Endodermal cell (in vitro differentiated cells): ENCODE measurements around the gene TMEM26. TPM values are rescaled to one million over a fixed set of nuclear protein-coding genes. Genes with fewer than 3 reads are reported as not detected.

ENCODE experiments used
- DNase-seq: peaks from one replicate; pipeline ENCODE4 v3.0.0-alpha.2; 2017
- H3K27ac ChIP-seq: 2 replicates; pipeline ENCODE4 v1.5.1; 2013; ENCODE audit warnings: mild to moderate bottlenecking, low read depth, low read length, moderate library complexity
- H3K27me3 ChIP-seq: 2 replicates; pipeline ENCODE4 v1.6.1; 2013; ENCODE audit warnings: mild to moderate bottlenecking, low read length, moderate library complexity; ENCODE audit not compliant: insufficient read depth, control insufficient read depth, poor library complexity, severe bottlenecking
- H3K36me3 ChIP-seq: 2 replicates; pipeline ENCODE4 v1.7.0; 2013; ENCODE audit warnings: mild to moderate bottlenecking, low read length, moderate library complexity; ENCODE audit not compliant: control insufficient read depth, insufficient read depth
- H3K4me1 ChIP-seq: one replicate; pipeline ENCODE4 v1.7.0; 2013; ENCODE audit warnings: low read length; ENCODE audit not compliant: control insufficient read depth, insufficient read depth
- H3K4me3 ChIP-seq: 2 replicates; pipeline ENCODE4 v1.5.1; 2013; ENCODE audit warnings: mild to moderate bottlenecking, low read length, moderate library complexity
- H3K9ac ChIP-seq: 2 replicates; pipeline ENCODE4 v1.6.1; 2013; ENCODE audit warnings: mild to moderate bottlenecking, low read length, moderate library complexity; ENCODE audit not compliant: poor library complexity, severe bottlenecking; ENCODE audit errors: extremely low read depth
- H3K9me3 ChIP-seq: 2 replicates; pipeline ENCODE4 v1.6.1; 2013; ENCODE audit warnings: mild to moderate bottlenecking, low read length, moderate library complexity; ENCODE audit not compliant: control insufficient read depth
- H3K27ac Mint-ChIP-seq: 2 replicates; pipeline ENCODE4 v1.8.0; 2020; ENCODE audit warnings: mixed read lengths
- H3K27me3 Mint-ChIP-seq: 2 replicates; pipeline ENCODE4 v1.8.0; 2021; ENCODE audit warnings: mild to moderate bottlenecking, mixed read lengths; ENCODE audit not compliant: insufficient read depth
- H3K36me3 Mint-ChIP-seq: 2 replicates; pipeline ENCODE4 v1.8.0; 2020; ENCODE audit warnings: low read depth, mixed read lengths
- H3K4me1 Mint-ChIP-seq: 2 replicates; pipeline ENCODE4 v1.8.0; 2020; ENCODE audit warnings: mixed read lengths
- H3K4me3 Mint-ChIP-seq: 2 replicates; pipeline ENCODE4 v1.8.0; 2020; ENCODE audit warnings: mild to moderate bottlenecking, moderate library complexity, mixed read lengths
- H3K9me3 Mint-ChIP-seq: 2 replicates; pipeline ENCODE4 v1.8.0; 2020; ENCODE audit warnings: mild to moderate bottlenecking, mixed read lengths
- WGBS, 2 experiments: methylation state at CpG; one replicate each; pipeline versions ENCODE4 v1.1.5 to v1.1.7; 2013; ENCODE audit warnings: missing lambda C conversion rate in 2 of 2, mixed read lengths in 1 of 2; ENCODE audit not compliant: insufficient coverage in 1 of 2, insufficient read length in 1 of 2; 5-methylcytosine and 5-hydroxymethylcytosine counted together
- total RNA-seq, 2 donors: library from RNA; stranded (reverse); fragmentation: NEBNext Ultra II Directional in 1 of 2; extraction: Animal tissue kit (Norgen Biotek cat#: 25700) in 1 of 2; gene quantifications; 2 replicates in 1 of 2; 3 replicates in 1 of 2; pipeline ENCODE4 v1.2.1, GENCODE V29; 2021
- TF ChIP-seq, protein P1 (sequence below): fragments of 200-600 bp; sonication (generic); conservative IDR thresholded peaks from 2 replicates; pipeline ENCODE4 v1.5.0; 2021; ENCODE audit warnings: antibody characterized with exemption, mild to moderate bottlenecking

The TMEM26 gene
- total RNA-seq, 2 donors from 2014 or later = 0.13 TPM

DNA sequence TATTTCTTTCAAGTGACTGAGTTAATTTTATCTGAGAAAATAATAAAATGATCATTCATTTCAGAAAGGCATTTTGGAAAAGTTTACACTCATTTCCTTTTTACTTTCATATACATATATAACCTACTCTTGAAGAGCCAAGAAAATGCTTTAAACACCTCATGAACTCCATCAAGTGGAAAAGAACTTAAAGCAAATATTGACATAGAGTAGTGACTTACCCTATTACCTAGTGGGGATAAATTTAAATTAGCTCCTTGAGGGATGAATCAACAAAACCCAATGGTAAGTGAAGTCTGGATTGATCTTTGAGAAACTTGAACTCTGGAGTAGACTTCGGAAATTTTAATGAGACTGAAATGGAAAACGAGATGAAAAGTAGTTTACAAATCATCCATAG lies 88.6 kb downstream of the TMEM26 start:
- Histone ChIP-seq H3K4me3 (no peak overlapping the region), H3K9ac (no peak overlapping the region), H3K4me1 (no peaks in the 10 kb centered on the region), H3K9me3 (no peaks in the 10 kb centered on the region), H3K36me3 (no peaks in the 10 kb centered on the region), H3K27ac (no peak overlapping the region), H3K27me3 (no peaks in the 10 kb centered on the region)
- TF ChIP-seq, protein P1, sequence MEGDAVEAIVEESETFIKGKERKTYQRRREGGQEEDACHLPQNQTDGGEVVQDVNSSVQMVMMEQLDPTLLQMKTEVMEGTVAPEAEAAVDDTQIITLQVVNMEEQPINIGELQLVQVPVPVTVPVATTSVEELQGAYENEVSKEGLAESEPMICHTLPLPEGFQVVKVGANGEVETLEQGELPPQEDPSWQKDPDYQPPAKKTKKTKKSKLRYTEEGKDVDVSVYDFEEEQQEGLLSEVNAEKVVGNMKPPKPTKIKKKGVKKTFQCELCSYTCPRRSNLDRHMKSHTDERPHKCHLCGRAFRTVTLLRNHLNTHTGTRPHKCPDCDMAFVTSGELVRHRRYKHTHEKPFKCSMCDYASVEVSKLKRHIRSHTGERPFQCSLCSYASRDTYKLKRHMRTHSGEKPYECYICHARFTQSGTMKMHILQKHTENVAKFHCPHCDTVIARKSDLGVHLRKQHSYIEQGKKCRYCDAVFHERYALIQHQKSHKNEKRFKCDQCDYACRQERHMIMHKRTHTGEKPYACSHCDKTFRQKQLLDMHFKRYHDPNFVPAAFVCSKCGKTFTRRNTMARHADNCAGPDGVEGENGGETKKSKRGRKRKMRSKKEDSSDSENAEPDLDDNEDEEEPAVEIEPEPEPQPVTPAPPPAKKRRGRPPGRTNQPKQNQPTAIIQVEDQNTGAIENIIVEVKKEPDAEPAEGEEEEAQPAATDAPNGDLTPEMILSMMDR = no peak
- DNase-seq = no peak
- H3K27ac Mint-ChIP-seq = no peak overlapping the region
- no peaks in the 10 kb centered on the region for H3K36me3 Mint-ChIP-seq
- no peaks in the 10 kb centered on the region for H3K27me3 Mint-ChIP-seq
- H3K9me3 Mint-ChIP-seq = no peaks in the 10 kb centered on the region
- no peak overlapping the region for H3K4me3 Mint-ChIP-seq
- WGBS, 2 experiments = 88 to 92% methylated on average over 1 to 2 of the region's 2 CpGs
- H3K4me1 Mint-ChIP-seq = no peaks in the 10 kb centered on the region

DNA sequence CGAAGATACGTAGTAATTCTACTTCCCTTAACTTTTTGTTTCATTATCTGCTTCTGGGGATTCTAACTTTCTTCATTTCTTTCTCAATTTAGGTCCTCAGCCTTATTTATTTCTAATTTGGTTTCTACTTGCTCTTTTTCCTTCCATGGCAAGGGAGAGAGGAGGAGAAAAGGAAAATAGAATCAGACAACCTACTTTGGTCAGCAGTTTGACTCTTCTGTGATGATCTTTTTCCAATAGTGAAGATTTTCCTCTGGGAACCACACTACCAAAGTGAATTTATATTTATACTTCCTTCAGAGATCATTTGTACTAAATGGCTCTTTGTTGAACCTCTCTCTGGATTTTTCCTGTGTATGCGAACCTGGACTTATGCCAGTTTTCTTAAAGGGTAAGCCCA lies 90.2 kb downstream of the TMEM26 start:
- H3K4me1 ChIP-seq = no peaks in the 10 kb centered on the region
- peaks cover 3% of the 10 kb centered on the region for H3K9me3 Mint-ChIP-seq
- no peak overlapping the region for H3K9ac ChIP-seq
- no peaks in the 10 kb centered on the region for H3K9me3 ChIP-seq
- no peak for DNase-seq
- no peak overlapping the region for H3K27ac ChIP-seq
- H3K36me3 Mint-ChIP-seq = no peaks in the 10 kb centered on the region
- H3K4me1 Mint-ChIP-seq = no peaks in the 10 kb centered on the region
- no peak overlapping the region for H3K4me3 ChIP-seq
- TF ChIP-seq, protein P1 = no peak
- H3K27ac Mint-ChIP-seq = no peak overlapping the region
- no peaks in the 10 kb centered on the region for H3K27me3 ChIP-seq
- H3K36me3 ChIP-seq = no peaks in the 10 kb centered on the region
- no peak overlapping the region for H3K4me3 Mint-ChIP-seq
- 90 to 100% methylated on average over 2 to 3 of the region's 3 CpGs for WGBS, 2 experiments
- H3K27me3 Mint-ChIP-seq = no peaks in the 10 kb centered on the region

DNA sequence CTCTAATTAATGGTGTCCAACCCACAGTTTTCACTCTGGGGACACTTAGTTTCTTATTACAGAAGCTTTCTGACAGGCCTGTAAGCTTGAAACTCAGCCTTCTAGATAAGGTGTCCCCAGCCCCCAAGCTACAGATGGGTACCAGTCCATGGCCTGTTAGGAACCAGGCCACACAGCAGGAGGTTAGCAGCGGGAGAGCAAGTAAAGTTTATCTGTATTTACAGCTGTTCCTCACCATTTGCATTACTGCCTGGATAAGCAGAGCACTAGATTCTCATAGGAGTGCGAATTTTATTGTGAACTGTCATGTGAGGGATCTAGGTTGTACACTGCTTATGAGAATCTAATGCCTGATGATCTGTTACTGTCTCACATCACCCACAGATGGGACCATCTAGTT lies 93.7 kb downstream of the TMEM26 start:
- no peaks in the 10 kb centered on the region for H3K27me3 Mint-ChIP-seq
- H3K4me3 ChIP-seq = no peak overlapping the region
- no peaks in the 10 kb centered on the region for H3K4me1 Mint-ChIP-seq
- no peaks in the 10 kb centered on the region for H3K9me3 ChIP-seq
- H3K27me3 ChIP-seq = no peaks in the 10 kb centered on the region
- TF ChIP-seq, protein P1 = no peak
- peaks cover 3% of the 10 kb centered on the region for H3K9me3 Mint-ChIP-seq
- H3K4me3 Mint-ChIP-seq = no peak overlapping the region
- H3K4me1 ChIP-seq = no peaks in the 10 kb centered on the region
- no peaks in the 10 kb centered on the region for H3K36me3 Mint-ChIP-seq
- H3K27ac Mint-ChIP-seq = no peak overlapping the region
- no peaks in the 10 kb centered on the region for H3K36me3 ChIP-seq
- H3K9ac ChIP-seq = no peak overlapping the region
- no peak overlapping the region for H3K27ac ChIP-seq
- DNase-seq = no peak
- 83 to 90% methylated on average over 1 to 2 of the region's 2 CpGs for WGBS, 2 experiments
